Measurements from ENCODE around the gene NUMB.

NUMB gene

GRCh38 chr14:73227812-73228781, 230.2 kb downstream of the NUMB start:
- peak; percentile 89 for DNase-seq

- DNase-seq, result no peak
These were observed 232.8 kb downstream of the NUMB start for GRCh38 chr14:73225496-73225895.

All from right forelimb (tissue), 1 donor.